ENCODE results near the gene ZBTB20.

ZBTB20 gene

GRCh38 chr3:114333923-114334240 is 813.2 kb downstream of the ZBTB20 start:
- Histone ChIP-seq H4K20me1 (ENCODE audit: insufficient read depth, low read length) (no peaks in the 10 kb centered on the region), H3K4me3 (ENCODE audit: low read depth in 1 of 2, low read length in 2 of 2) (no peak overlapping the region), H3K4me2 (ENCODE audit: insufficient read depth, low read length) (no peak overlapping the region), H2AFZ (ENCODE audit: low read depth, low read length) (no peak overlapping the region), H3K9ac (ENCODE audit: low read depth, low read length) (no peak overlapping the region), H3K36me3 (ENCODE audit: insufficient read depth, low read length) (0 out of 2 replicates have a peak, but pooled peaks cover 1% of the 10 kb centered on the region), H3K27ac (ENCODE audit: low read length) (no peak overlapping the region), H3K27me3 (ENCODE audit: insufficient read depth, low read length, poor library complexity) (no peaks in the 10 kb centered on the region), H3K79me2 (ENCODE audit: insufficient read depth, low read length) (no peaks in the 10 kb centered on the region), H3K4me1 (ENCODE audit: insufficient read depth, low read length) (peaks cover under 1% of the 10 kb centered on the region; the same call in 1 of the 2 replicates), H3K9me3 (ENCODE audit: insufficient read depth, low read length, severe bottlenecking) (peaks cover 4% of the 10 kb centered on the region)
- TF ChIP-seq EZH2 (IDR thresholded peaks at IDR 0.05; ENCODE audit: borderline replicate concordance, low read depth, low read length, severe bottlenecking) (no peak), CTCF (IDR thresholded peaks at IDR 0.05; ENCODE audit: borderline replicate concordance, extremely low read depth, low read length, poor library complexity, severe bottlenecking) (no peak)
- ATAC-seq (ENCODE audit: insufficient read depth, low read depth) (no peak), DNase-seq (no peak)

GRCh38 chr3:114333180-114333922 is 813.7 kb downstream of the ZBTB20 start:
- no peaks in the 10 kb centered on the region for H3K27me3 ChIP-seq (ENCODE audit: insufficient read depth, low read length, poor library complexity)
- no peaks in the 10 kb centered on the region for H3K36me3 ChIP-seq (ENCODE audit: insufficient read depth, low read length)
- ATAC-seq (ENCODE audit: insufficient read depth, low read depth) (no peak), DNase-seq (no peak)
- H3K27ac ChIP-seq (ENCODE audit: low read length), result no peak overlapping the region
- peaks cover 4% of the 10 kb centered on the region for H3K9me3 ChIP-seq (ENCODE audit: insufficient read depth, low read length, severe bottlenecking)
- no peak overlapping the region for H3K9ac ChIP-seq (ENCODE audit: low read depth, low read length)
- H3K4me3 ChIP-seq (ENCODE audit: low read depth in 1 of 2, low read length in 2 of 2), result no peak overlapping the region
- no peaks in the 10 kb centered on the region for H3K4me1 ChIP-seq (ENCODE audit: insufficient read depth, low read length)
- no peaks in the 10 kb centered on the region for H3K79me2 ChIP-seq (ENCODE audit: insufficient read depth, low read length)
- H4K20me1 ChIP-seq (ENCODE audit: insufficient read depth, low read length), result no peaks in the 10 kb centered on the region
- H3K4me2 ChIP-seq (ENCODE audit: insufficient read depth, low read length), result no peak overlapping the region
- TF ChIP-seq EZH2 (IDR thresholded peaks at IDR 0.05; ENCODE audit: borderline replicate concordance, low read depth, low read length, severe bottlenecking) (no peak), CTCF (IDR thresholded peaks at IDR 0.05; ENCODE audit: borderline replicate concordance, extremely low read depth, low read length, poor library complexity, severe bottlenecking) (no peak)
- H2AFZ ChIP-seq (ENCODE audit: low read depth, low read length), result no peak overlapping the region

GRCh38 chr3:114332342-114333179 is 814.5 kb downstream of the ZBTB20 start:
- no peaks in the 10 kb centered on the region for H3K79me2 ChIP-seq (ENCODE audit: insufficient read depth, low read length)
- TF ChIP-seq CTCF (IDR thresholded peaks at IDR 0.05; ENCODE audit: borderline replicate concordance, extremely low read depth, low read length, poor library complexity, severe bottlenecking), result no peak
- TF ChIP-seq EZH2 (IDR thresholded peaks at IDR 0.05; ENCODE audit: borderline replicate concordance, low read depth, low read length, severe bottlenecking), result no peak
- H3K4me1 ChIP-seq (ENCODE audit: insufficient read depth, low read length), result no peaks in the 10 kb centered on the region
- ATAC-seq (ENCODE audit: insufficient read depth, low read depth) (no peak), DNase-seq (no peak)
- no peak overlapping the region for H3K4me3 ChIP-seq (ENCODE audit: low read depth in 1 of 2, low read length in 2 of 2)
- H3K36me3 ChIP-seq (ENCODE audit: insufficient read depth, low read length), result no peaks in the 10 kb centered on the region
- H2AFZ ChIP-seq (ENCODE audit: low read depth, low read length), result no peak overlapping the region
- H3K27ac ChIP-seq (ENCODE audit: low read length), result no peak overlapping the region
- no peak overlapping the region for H3K9ac ChIP-seq (ENCODE audit: low read depth, low read length)
- H3K27me3 ChIP-seq (ENCODE audit: insufficient read depth, low read length, poor library complexity), result no peaks in the 10 kb centered on the region
- H3K4me2 ChIP-seq (ENCODE audit: insufficient read depth, low read length), result no peak overlapping the region
- H4K20me1 ChIP-seq (ENCODE audit: insufficient read depth, low read length), result no peaks in the 10 kb centered on the region
- peaks cover 4% of the 10 kb centered on the region for H3K9me3 ChIP-seq (ENCODE audit: insufficient read depth, low read length, severe bottlenecking)

Measured in DND-41 (cell line).